ENCODE measurements around the gene FNDC3B. TPM values are rescaled to one million over a fixed set of nuclear protein-coding genes. Genes with fewer than 3 reads are reported as not detected.

FNDC3B gene
- total RNA-seq, 1 experiment from 2014 or later = 48.6 TPM

- Histone ChIP-seq H3K4me3 (ENCODE audit: low read length) (no peak overlapping the region), H4K20me1 (ENCODE audit: low read length) (no peaks in the 10 kb centered on the region), H3K9me2 (replicated peaks; ENCODE audit: low read length) (no peaks in the 10 kb centered on the region), H3F3A (ENCODE audit: low read length, unreplicated experiment) (no peaks in the 10 kb centered on the region), H2AFZ (ENCODE audit: low read length) (no peak overlapping the region), H3K4me1 (ENCODE audit: insufficient read depth, low read length) (no peaks in the 10 kb centered on the region), H3K27ac (ENCODE audit: low read length) (no peak overlapping the region), H3K9me3 (ENCODE audit: low read length) (no peaks in the 10 kb centered on the region), H3K9ac (ENCODE audit: low read length) (no peak overlapping the region), H3K4me2 (ENCODE audit: low read length) (no peak overlapping the region), H3K79me2 (ENCODE audit: low read length) (no peaks in the 10 kb centered on the region), H3K27me3 (ENCODE audit: low read length) (no peaks in the 10 kb centered on the region), H3K36me3 (ENCODE audit: low read depth, low read length) (0 out of 2 replicates have a peak, but pooled peaks cover 4% of the 10 kb centered on the region)
- CTCF ChIA-PET = no interaction called here
- DNase-seq = no peak
- peak; percentile 46 for TF ChIP-seq CTCF (conservative IDR thresholded peaks at IDR 0.05; ENCODE audit: low read depth, low read length)
- TF ChIP-seq EZH2phosphoT487 (IDR thresholded peaks at IDR 0.05; ENCODE audit: borderline replicate concordance, low read length) = no peak
- ATAC-seq = 0 out of 2 replicates have a peak, but pooled peaks have one; percentile 31
- POLR2A ChIA-PET (ENCODE audit: unreplicated experiment) = no interaction called here
- intact Hi-C loops (cut with micrococcal nuclease) = no loop called here
- no TSS peak for BruUV-seq (replicated peaks)
These were observed 236.7 kb downstream of the FNDC3B start for GRCh38 chr3:172276103-172276502.

DNA sequence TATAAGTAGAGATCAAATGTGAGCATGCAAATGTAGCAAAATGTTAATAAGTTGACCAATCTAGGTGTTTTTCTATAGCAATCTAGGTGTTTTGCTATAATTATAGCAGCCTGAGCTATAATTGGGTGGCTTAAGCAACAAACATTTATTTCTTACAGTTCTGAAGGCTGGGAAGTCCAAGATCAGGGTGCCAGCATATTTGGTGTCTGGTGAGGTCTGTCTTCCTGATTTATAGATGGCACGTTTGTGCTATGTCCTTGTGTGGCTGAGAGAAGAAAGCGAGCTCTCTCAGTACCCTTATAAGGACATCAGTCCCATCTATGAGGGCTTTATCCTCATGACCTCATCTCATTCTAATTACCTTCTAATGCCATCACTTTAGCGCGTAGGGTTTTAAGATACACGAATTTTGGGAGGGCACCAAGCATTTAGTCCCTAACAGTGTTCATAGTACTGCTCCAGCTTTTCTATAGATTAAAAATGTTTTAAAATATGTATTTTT is 237.8 kb downstream of the FNDC3B start:
- Histone ChIP-seq H3K79me2 (ENCODE audit: low read length) (no peaks in the 10 kb centered on the region), H3F3A (ENCODE audit: low read length, unreplicated experiment) (no peaks in the 10 kb centered on the region), H3K4me2 (ENCODE audit: low read length) (no peak overlapping the region), H2AFZ (ENCODE audit: low read length) (no peak overlapping the region), H3K27ac (ENCODE audit: low read length) (no peak overlapping the region), H3K4me3 (ENCODE audit: low read length) (no peak overlapping the region), H3K27me3 (ENCODE audit: low read length) (no peaks in the 10 kb centered on the region), H3K4me1 (ENCODE audit: insufficient read depth, low read length) (no peaks in the 10 kb centered on the region), H4K20me1 (ENCODE audit: low read length) (no peaks in the 10 kb centered on the region), H3K9ac (ENCODE audit: low read length) (no peak overlapping the region), H3K9me2 (replicated peaks; ENCODE audit: low read length) (no peaks in the 10 kb centered on the region), H3K36me3 (ENCODE audit: low read depth, low read length) (0 out of 2 replicates have a peak, but pooled peaks cover 4% of the 10 kb centered on the region), H3K9me3 (ENCODE audit: low read length) (no peaks in the 10 kb centered on the region)
- intact Hi-C loops (cut with micrococcal nuclease) = no loop called here
- POLR2A ChIA-PET (ENCODE audit: unreplicated experiment) = no interaction called here
- BruUV-seq (replicated peaks) = no TSS peak
- ATAC-seq (no peak), DNase-seq (no peak)
- no peak for TF ChIP-seq CTCF (conservative IDR thresholded peaks at IDR 0.05; ENCODE audit: low read depth, low read length)
- CTCF ChIA-PET = no interaction called here

GRCh38 chr3:172279191-172279640 is 239.8 kb downstream of the FNDC3B start:
- H4K20me1 ChIP-seq (ENCODE audit: low read length) = no peaks in the 10 kb centered on the region
- no peak overlapping the region for H3K4me3 ChIP-seq (ENCODE audit: low read length)
- no peak overlapping the region for H3K4me2 ChIP-seq (ENCODE audit: low read length)
- ATAC-seq (no peak), DNase-seq (no peak)
- H2AFZ ChIP-seq (ENCODE audit: low read length) = no peak overlapping the region
- no peaks in the 10 kb centered on the region for H3F3A ChIP-seq (ENCODE audit: low read length, unreplicated experiment)
- H3K27me3 ChIP-seq (ENCODE audit: low read length) = no peaks in the 10 kb centered on the region
- BruUV-seq (replicated peaks) = no TSS peak
- no peaks in the 10 kb centered on the region for H3K4me1 ChIP-seq (ENCODE audit: insufficient read depth, low read length)
- intact Hi-C loops (cut with micrococcal nuclease) = no loop called here
- H3K9ac ChIP-seq (ENCODE audit: low read length) = no peak overlapping the region
- no peak overlapping the region for H3K27ac ChIP-seq (ENCODE audit: low read length)
- peaks cover 9% of the 10 kb centered on the region; the same call in 1 of the 2 replicates for H3K36me3 ChIP-seq (ENCODE audit: low read depth, low read length)
- no peaks in the 10 kb centered on the region for H3K9me3 ChIP-seq (ENCODE audit: low read length)
- POLR2A ChIA-PET (ENCODE audit: unreplicated experiment) = no interaction called here
- no peaks in the 10 kb centered on the region for H3K9me2 ChIP-seq (replicated peaks; ENCODE audit: low read length)
- H3K79me2 ChIP-seq (ENCODE audit: low read length) = peaks cover 4% of the 10 kb centered on the region; the same call in 1 of the 2 replicates
- TF ChIP-seq EZH2phosphoT487 (IDR thresholded peaks at IDR 0.05; ENCODE audit: borderline replicate concordance, low read length) (no peak), CTCF (conservative IDR thresholded peaks at IDR 0.05; ENCODE audit: low read depth, low read length) (no peak), EZH2 (IDR thresholded peaks at IDR 0.05; ENCODE audit: low read length, unreplicated experiment) (no peak)
- CTCF ChIA-PET = no interaction called here
